ENCODE measurements around the gene CD58.
"Not testable (repeated sequence)": the region's sequence is repeated elsewhere in the genome, so short reads cannot be mapped to it uniquely, and the experiment has no call there.

CD58 gene

GRCh38 chr1:116571215-116571919, 541 bp upstream of the CD58 start:
- no peak for DNase-seq (ENCODE audit: low read depth in 2 of 2)

GRCh38 chr1:116569776-116570357, 959 bp downstream of the CD58 start:
- peak in 1 of 2 donors; percentile 33 for DNase-seq (ENCODE audit: low read depth in 2 of 2)

GRCh38 chr1:116569381-116569670, 1.5 kb downstream of the CD58 start:
- DNase-seq (ENCODE audit: low read depth in 2 of 2): no peak

- DNase-seq (ENCODE audit: low read depth in 2 of 2): no peak
These were observed 2.0 kb downstream of the CD58 start for GRCh38 chr1:116568662-116569380.

- DNase-seq (ENCODE audit: low read depth in 2 of 2): no peak
These were observed 2.8 kb downstream of the CD58 start for GRCh38 chr1:116567790-116568661.

- DNase-seq (ENCODE audit: low read depth in 2 of 2): no peak
These were observed 5.6 kb downstream of the CD58 start for GRCh38 chr1:116565222-116565621.

GRCh38 chr1:116564426-116564825, 6.4 kb downstream of the CD58 start:
- DNase-seq (ENCODE audit: low read depth in 2 of 2): no peak

- not testable (repeated sequence) for DNase-seq (ENCODE audit: low read depth in 2 of 2)
These were observed 8.4 kb downstream of the CD58 start for GRCh38 chr1:116562465-116562864.

- DNase-seq (ENCODE audit: low read depth in 2 of 2): no peak
These were observed 9.3 kb downstream of the CD58 start for GRCh38 chr1:116561563-116561962.

GRCh38 chr1:116560704-116561490, 9.9 kb downstream of the CD58 start:
- DNase-seq (ENCODE audit: low read depth in 2 of 2): no peak

- DNase-seq (ENCODE audit: low read depth in 2 of 2): no peak
These were observed 11.5 kb downstream of the CD58 start for GRCh38 chr1:116559304-116559761.

- DNase-seq (ENCODE audit: low read depth in 2 of 2): no peak
These were observed 12.3 kb downstream of the CD58 start for GRCh38 chr1:116558571-116558970.

GRCh38 chr1:116558140-116558549, 12.7 kb downstream of the CD58 start:
- no peak for DNase-seq (ENCODE audit: low read depth in 2 of 2)

GRCh38 chr1:116557323-116557878, 13.4 kb downstream of the CD58 start:
- DNase-seq (ENCODE audit: low read depth in 2 of 2): no peak

- peak; percentile 72 to 79 for DNase-seq (ENCODE audit: low read depth in 2 of 2)
These were observed 14.4 kb downstream of the CD58 start for GRCh38 chr1:116556289-116557006.

- no peak for DNase-seq (ENCODE audit: low read depth in 2 of 2)
These were observed 15.9 kb downstream of the CD58 start for GRCh38 chr1:116554924-116555323.

GRCh38 chr1:116553386-116554115, 17.3 kb downstream of the CD58 start:
- no peak for DNase-seq (ENCODE audit: low read depth in 2 of 2)

- DNase-seq (ENCODE audit: low read depth in 2 of 2): no peak
These were observed 24.4 kb downstream of the CD58 start for GRCh38 chr1:116546354-116546977.

GRCh38 chr1:116545359-116545705, 25.5 kb downstream of the CD58 start:
- no peak for DNase-seq (ENCODE audit: low read depth in 2 of 2)

Measured in stimulated activated CD4-positive, alpha-beta T cell treated with anti-CD3 and anti-CD28 coated beads, Interleukin-15, amount 100 ng/mL, for 48 hours (primary cell).